IPS-18c (cell line): ENCODE results near the gene THOC6.
"Not testable (repeated sequence)": the region's sequence is repeated elsewhere in the genome, so short reads cannot be mapped to it uniquely, and the experiment has no call there.

ENCODE experiments used
- H3K4me3 ChIP-seq: 2 replicates; pipeline ENCODE4 v1.7.0; 2013; ENCODE audit warnings: low read depth, mild to moderate bottlenecking, low read length, moderate library complexity; ENCODE audit not compliant: insufficient read depth
- H3K9me3 ChIP-seq: one replicate; pipeline ENCODE4 v1.6.1; 2013; ENCODE audit warnings: mild to moderate bottlenecking, low read length, moderate library complexity; ENCODE audit not compliant: control insufficient read depth, insufficient read depth

Gene THOC6

GRCh38 chr16:3057181-3058138 lies 33.6 kb downstream of the THOC6 start:
- H3K4me3 ChIP-seq, result peak overlapping the region; percentile 79
- H3K9me3 ChIP-seq, result no peaks in the 10 kb centered on the region

GRCh38 chr16:3058139-3059030 lies 34.5 kb downstream of the THOC6 start:
- Histone ChIP-seq H3K9me3 (no peaks in the 10 kb centered on the region), H3K4me3 (peak overlapping the region; percentile 79)

- peak overlapping the region; percentile 79 for H3K4me3 ChIP-seq
Observed at GRCh38 chr16:3059041-3059722, 35.3 kb downstream of the THOC6 start.

GRCh38 chr16:3059723-3060242 lies 35.9 kb downstream of the THOC6 start:
- no peaks in the 10 kb centered on the region for H3K9me3 ChIP-seq

More at GRCh38 chr16:3059041-3059722, 35.3 kb downstream of the THOC6 start:
- H3K9me3 ChIP-seq, result no peaks in the 10 kb centered on the region

GRCh38 chr16:3060339-3061127 lies 36.7 kb downstream of the THOC6 start:
- H3K9me3 ChIP-seq, result no peaks in the 10 kb centered on the region
- no peak overlapping the region for H3K4me3 ChIP-seq

More at GRCh38 chr16:3059723-3060242, 35.9 kb downstream of the THOC6 start:
- H3K4me3 ChIP-seq, result peak overlapping the region; percentile 79; the same call in 1 of the 2 replicates

- Histone ChIP-seq H3K9me3 (no peaks in the 10 kb centered on the region), H3K4me3 (no peak overlapping the region)
Observed at GRCh38 chr16:3062553-3062952, 38.7 kb downstream of the THOC6 start.

- Histone ChIP-seq H3K4me3 (no peak overlapping the region), H3K9me3 (no peaks in the 10 kb centered on the region)
Observed at GRCh38 chr16:3063625-3064386, 40.0 kb downstream of the THOC6 start.

- Histone ChIP-seq H3K4me3 (no peak within 1 kb of the TSS), H3K9me3 (no peaks in the 10 kb centered on the region)
Observed at GRCh38 chr16:3065069-3065741, 41.4 kb downstream of the THOC6 start, which contains the start of gene IL32. Gene IL32, plus strand, starts transcription at chr16:3065640. Its CDS starts 172 bp downstream, at chr16:3065812.

- H3K4me3 ChIP-seq, result no peak overlapping the region
Observed at GRCh38 chr16:3065742-3066439, 42.1 kb downstream of the THOC6 start.

GRCh38 chr16:3066440-3066748 lies 42.6 kb downstream of the THOC6 start:
- Histone ChIP-seq H3K9me3 (no peaks in the 10 kb centered on the region), H3K4me3 (no peak overlapping the region)

More at GRCh38 chr16:3065742-3066439, 42.1 kb downstream of the THOC6 start:
- no peaks in the 10 kb centered on the region for H3K9me3 ChIP-seq

- Histone ChIP-seq H3K9me3 (no peaks in the 10 kb centered on the region), H3K4me3 (no peak overlapping the region)
Observed at GRCh38 chr16:3068487-3068886, 44.7 kb downstream of the THOC6 start.

- not testable (repeated sequence) for H3K9me3 ChIP-seq, H3K4me3 ChIP-seq
Observed at GRCh38 chr16:3069146-3069545, 45.3 kb downstream of the THOC6 start.

- Histone ChIP-seq H3K9me3 (no peaks in the 10 kb centered on the region), H3K4me3 (no peak overlapping the region)
Observed at GRCh38 chr16:3070608-3071111, 46.8 kb downstream of the THOC6 start.

- no peaks in the 10 kb centered on the region for H3K9me3 ChIP-seq
- no peak overlapping the region for H3K4me3 ChIP-seq
Observed at GRCh38 chr16:3071655-3072054, 47.8 kb downstream of the THOC6 start.
